Skin of body (tissue), 2 donors: Measurements from ENCODE around the gene EFHD2. TPM values are rescaled to one million over a fixed set of nuclear protein-coding genes. Genes with fewer than 3 reads are reported as not detected.

Experiments used
- DNase-seq: peaks from one replicate; lab custom pipeline; 2025; lab: John Stamatoyannopoulos, UW
- total RNA-seq: library from RNA; depleted of rRNA; stranded (reverse); fragments of >200 nt; gene quantifications from one replicate; pipeline ENCODE4 v1.2.3, GENCODE V29; 2014

Gene EFHD2
- total RNA-seq, 1 donor from 2014 or later: 12.6 TPM

DNA sequence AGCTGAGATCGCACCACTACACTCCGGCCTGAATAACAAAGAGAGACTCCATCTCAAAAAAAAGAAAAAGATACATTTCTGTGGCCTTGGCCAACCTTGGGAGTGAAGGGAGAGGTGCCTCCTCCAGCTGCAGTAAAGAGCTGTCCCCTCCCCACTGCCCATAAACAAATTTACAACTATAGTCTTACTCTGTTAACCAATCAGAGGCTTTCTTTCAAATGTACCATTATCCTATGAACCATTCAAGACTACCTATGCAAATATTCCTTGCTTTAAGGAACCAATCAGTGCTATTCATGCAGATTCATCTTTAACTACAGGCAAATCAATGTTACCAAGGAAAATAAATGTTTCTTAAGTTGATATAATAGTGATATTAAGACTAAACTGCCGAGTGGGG lies 67.2 kb downstream of the EFHD2 start:
- no peak for DNase-seq

- no peak for DNase-seq
These were observed 68.0 kb downstream of the EFHD2 start for GRCh38 chr1:15477646-15478212.

Other genes with a start within 250 kb of the EFHD2 start
- 1.4 TPM for gene FHAD1, start 162.7 kb upstream of the EFHD2 start, total RNA-seq
- gene CTRC, start 28.6 kb downstream of the EFHD2 start, total RNA-seq: not detected
- gene CELA2A, start 46.8 kb downstream of the EFHD2 start, total RNA-seq: not detected
- 0.30 TPM for gene CELA2B, start 66.2 kb downstream of the EFHD2 start, total RNA-seq
- gene CASP9, start 114.3 kb downstream of the EFHD2 start, total RNA-seq: 5.1 TPM
- gene DNAJC16, start 117.0 kb downstream of the EFHD2 start, total RNA-seq: 12.8 TPM
- 0.99 TPM for gene AGMAT, start 175.2 kb downstream of the EFHD2 start, total RNA-seq
- gene DDI2, start 207.6 kb downstream of the EFHD2 start, total RNA-seq: 54.4 TPM